Pancreas (tissue), 10 donors: ENCODE results near the gene CPOX. TPM values are rescaled to one million over a fixed set of nuclear protein-coding genes. Genes with fewer than 3 reads are reported as not detected.

ENCODE experiments used
- ATAC-seq, 4 donors: fragments of 200-7000 bp; cut with Tn5 transposase; one replicate each; pipeline versions ENCODE4 v1.8.0 to v1.9.1; 2020; ENCODE audit warnings: mild to moderate bottlenecking in 4 of 4, moderate library complexity in 4 of 4
- DNase-seq, 6 donors: peaks; one replicate each; pipeline ENCODE4 v3.0.0-alpha.2; 2020
- FAIRE-seq: peaks from 2 replicates; lab custom pipeline; 2012; peaks lifted over from hg19 to GRCh38; lab: Jason Lieb, UNC
- H3K27ac ChIP-seq, 4 donors: fragments of 200-600 bp; sonication (generic); 1 replicate in 3 of 4; 2 replicates in 1 of 4; pipeline versions ENCODE4 v1.5.0 to v1.8.0; 2020
- H3K27me3 ChIP-seq, 4 donors: fragments of 200-600 bp; one replicate each; pipeline ENCODE4 v1.8.0; 2021
- H3K36me3 ChIP-seq, 3 donors: fragments of 200-600 bp; sonication (generic) in 1 of 3; one replicate each; pipeline versions ENCODE4 v1.5.0 to v1.8.0; 2020 to 2021
- H3K4me1 ChIP-seq, 3 donors: fragments of 200-600 bp; one replicate each; pipeline ENCODE4 v1.8.0; 2021
- H3K4me3 ChIP-seq, 4 donors: fragments of 200-600 bp; sonication (generic) in 2 of 4; one replicate each; pipeline versions ENCODE4 v1.5.0 to v1.8.0; 2020 to 2021
- H3K9me3 ChIP-seq, 4 donors: fragments of 200-600 bp; one replicate each; pipeline ENCODE4 v1.8.0; 2021
- CTCF ChIP-seq, 4 donors: fragments of 200-600 bp; sonication (generic) in 3 of 4; IDR thresholded peaks; one replicate each; pipeline versions ENCODE4 v1.5.0 to v1.8.0; 2021; ENCODE audit warnings: antibody characterized with exemption in 4 of 4
- WGBS, 2 donors: extraction: QIAGEN DNeasy Blood & Tissue Kit; methylation state at CpG; one replicate each; pipeline ENCODE4 v1.1.7; 2013; 5-methylcytosine and 5-hydroxymethylcytosine counted together
- intact Hi-C, 3 donors: fragments of 100-400 bp; cut with DNase I; formaldehyde crosslinking; loops; one replicate each; pipeline versions ENCODE4 v1.11.1 to v1.14.2; 2022
- polyA plus RNA-seq, 2 donors: library from polyadenylated mRNA; stranded (reverse); fragments of 200-250 nt; gene quantifications; one replicate each; pipeline ENCODE4 v1.2.3, GENCODE V29; 2013
- total RNA-seq, 6 donors: library from RNA; stranded (reverse); fragmentation: NEBNext Ultra II Directional in 4 of 6; extraction: Animal tissue kit (Norgen Biotek cat#: 25700) in 4 of 6; gene quantifications; one replicate each; pipeline versions ENCODE4 v1.2.1 to v1.2.4, GENCODE V29; 2021 to 2023
- donor health status: healthy with polysubstance abuse.
- donor health status: DM: no; HTN: no; CAD: no; lungs with moderate emphysema.
- donor health status: DM: no; HTN: no; CAD: no.
- donor health status: control.
- donor health status: control.
- donor health status: Bipolar disorder and iron deficiency.
- donor health status: DM: yes; HTN: yes; CAD: no.
- donor health status: DM: no; HTN: no; CAD: no.
- donor health status: DM: no; HTN: no; CAD: no.
- donor health status: DM: yes; HTN: yes; CAD: no.

CPOX gene
- total and polyA plus RNA-seq, 8 donors = 4.1 to 9.8 (median 5.9) TPM

GRCh38 chr3:98600412-98601095 is 7.1 kb upstream of the CPOX start:
- ATAC-seq (no peak), DNase-seq (no peak), FAIRE-seq (no peak)
- no peaks in the 10 kb centered on the region for H3K9me3 ChIP-seq
- no peaks in the 10 kb centered on the region for H3K27me3 ChIP-seq
- WGBS, 2 donors = 52 to 54% methylated on average over 4 of the region's 4 CpGs
- no peak overlapping the region for H3K27ac ChIP-seq
- H3K36me3 ChIP-seq = no peaks in the 10 kb centered on the region
- no peaks in the 10 kb centered on the region for H3K4me1 ChIP-seq
- intact Hi-C loops = loop anchor here in 2 of 3 donors (5.0 kb wide), 2 partner anchors 207 to 212 kb away; no protein-coding TSS in a partner anchor
- no peak overlapping the region for H3K4me3 ChIP-seq
- no peak for TF ChIP-seq CTCF (IDR thresholded peaks at IDR 0.05)

- intact Hi-C loops = loop anchor here in 2 of 3 donors (5.0 to 10.0 kb wide), 3 partner anchors 207 to 395 kb away; no protein-coding TSS in a partner anchor
- Histone ChIP-seq H3K27ac (no peak overlapping the region), H3K9me3 (no peaks in the 10 kb centered on the region), H3K36me3 (no peaks in the 10 kb centered on the region), H3K4me3 (no peak overlapping the region), H3K27me3 (no peaks in the 10 kb centered on the region), H3K4me1 (no peaks in the 10 kb centered on the region)
- ATAC-seq = no peak
- DNase-seq = no peak
- no peak for TF ChIP-seq CTCF (IDR thresholded peaks at IDR 0.05)
- FAIRE-seq = no peak
- WGBS, 2 donors = 62 to 71% methylated on average over 5 of the region's 5 CpGs
Observed at GRCh38 chr3:98599647-98600411, 6.4 kb upstream of the CPOX start.

GRCh38 chr3:98598492-98598891 is 5.1 kb upstream of the CPOX start:
- no peaks in the 10 kb centered on the region for H3K27me3 ChIP-seq
- WGBS, 2 donors = 32 to 43% methylated on average over 2 of the region's 2 CpGs
- no peaks in the 10 kb centered on the region for H3K36me3 ChIP-seq
- ATAC-seq = no peak
- TF ChIP-seq CTCF (IDR thresholded peaks at IDR 0.05) = no peak
- no peak for DNase-seq
- no peaks in the 10 kb centered on the region for H3K9me3 ChIP-seq
- H3K27ac ChIP-seq = no peak overlapping the region
- FAIRE-seq = no peak
- intact Hi-C loops = loop anchor here in 1 of 3 donors (10.0 kb wide), 1 partner anchor 396 kb away; no protein-coding TSS in a partner anchor
- H3K4me3 ChIP-seq = no peak overlapping the region
- no peaks in the 10 kb centered on the region for H3K4me1 ChIP-seq

- H3K4me3 ChIP-seq = no peak overlapping the region
- no peaks in the 10 kb centered on the region for H3K36me3 ChIP-seq
- DNase-seq (no peak), FAIRE-seq (no peak), ATAC-seq (no peak)
- H3K4me1 ChIP-seq = peaks cover 0 to 7% (median 5%) of the 10 kb centered on the region in 3 donors
- 6 to 16% methylated on average over 1 of the region's 1 CpG for WGBS, 2 donors
- no peak overlapping the region for H3K27ac ChIP-seq
- no peaks in the 10 kb centered on the region for H3K9me3 ChIP-seq
- no peaks in the 10 kb centered on the region for H3K27me3 ChIP-seq
- TF ChIP-seq CTCF (IDR thresholded peaks at IDR 0.05) = peak; percentile 50 to 69 (median 61)
- intact Hi-C loops = loop anchor here in 1 of 3 donors (10.0 kb wide), 1 partner anchor 398 kb away; no protein-coding TSS in a partner anchor
Observed at GRCh38 chr3:98596541-98597500, 3.4 kb upstream of the CPOX start.
